ENCODE data around the gene NRTN.
"Not testable (repeated sequence)": the region's sequence is repeated elsewhere in the genome, so short reads cannot be mapped to it uniquely, and the experiment has no call there.

NRTN gene, protein sequence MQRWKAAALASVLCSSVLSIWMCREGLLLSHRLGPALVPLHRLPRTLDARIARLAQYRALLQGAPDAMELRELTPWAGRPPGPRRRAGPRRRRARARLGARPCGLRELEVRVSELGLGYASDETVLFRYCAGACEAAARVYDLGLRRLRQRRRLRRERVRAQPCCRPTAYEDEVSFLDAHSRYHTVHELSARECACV

GRCh38 chr19:5804516-5805461 lies at the start of gene NRTN:
TSS of gene NRTN (plus strand) at chr19:5805067. CDS start at chr19:5824166, 19,099 bp downstream.
- peak; percentile 43 for DNase-seq (ENCODE audit: low spot score)

GRCh38 chr19:5762608-5763217 lies 42.2 kb upstream of the NRTN start:
- no peak for DNase-seq (ENCODE audit: low spot score)

GRCh38 chr19:5765220-5765619 lies 39.6 kb upstream of the NRTN start:
- DNase-seq (ENCODE audit: low spot score) = no peak

DNA sequence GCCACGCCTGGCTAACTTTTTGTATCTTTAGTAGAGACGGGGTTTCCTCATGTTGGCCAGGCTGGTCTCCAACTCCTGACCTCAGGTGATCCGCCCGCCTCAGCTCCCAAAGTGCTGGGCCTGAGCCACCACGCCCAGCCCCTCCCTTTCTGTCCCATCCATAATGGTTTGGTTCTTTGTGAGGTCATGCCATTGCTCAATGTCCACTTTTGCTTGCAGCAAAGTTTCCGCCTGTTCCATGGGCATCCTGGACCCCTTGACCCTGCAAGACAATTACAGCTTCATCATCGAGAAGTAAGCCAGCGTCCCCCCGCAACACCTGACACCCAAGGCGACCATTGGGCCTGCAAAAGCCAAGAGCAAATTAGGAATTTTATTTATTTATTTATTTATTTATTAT lies 36.9 kb upstream of the NRTN start:
- no peak for DNase-seq (ENCODE audit: low spot score)

GRCh38 chr19:5772416-5772815 lies 32.5 kb upstream of the NRTN start:
- no peak for DNase-seq (ENCODE audit: low spot score)

- DNase-seq (ENCODE audit: low spot score) = no peak
Observed at GRCh38 chr19:5773276-5773675, 31.6 kb upstream of the NRTN start.

GRCh38 chr19:5774921-5775320 lies 29.9 kb upstream of the NRTN start:
- no peak for DNase-seq (ENCODE audit: low spot score)

GRCh38 chr19:5775668-5776309 lies 29.1 kb upstream of the NRTN start:
- DNase-seq (ENCODE audit: low spot score) = no peak

DNA sequence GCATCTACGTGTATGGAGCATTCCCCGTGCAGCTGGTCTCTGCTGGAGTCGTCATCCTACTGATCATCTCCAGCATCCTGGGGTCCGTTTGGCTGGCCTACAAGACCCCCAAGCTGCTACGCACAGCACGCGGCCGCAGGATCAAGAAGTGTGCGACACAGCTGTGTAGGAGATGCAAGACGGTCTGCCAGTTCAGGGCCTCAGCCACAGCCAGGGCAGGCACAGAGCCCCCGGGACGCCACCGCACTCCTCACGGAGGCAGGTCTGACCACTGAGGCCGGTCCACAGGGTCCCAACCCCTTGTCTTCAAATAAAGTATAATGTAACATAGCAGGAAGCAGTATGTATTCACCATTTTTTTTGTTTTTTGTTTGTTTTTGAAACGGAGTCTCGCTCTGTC lies 26.5 kb upstream of the NRTN start:
- no peak for DNase-seq (ENCODE audit: low spot score)

DNA sequence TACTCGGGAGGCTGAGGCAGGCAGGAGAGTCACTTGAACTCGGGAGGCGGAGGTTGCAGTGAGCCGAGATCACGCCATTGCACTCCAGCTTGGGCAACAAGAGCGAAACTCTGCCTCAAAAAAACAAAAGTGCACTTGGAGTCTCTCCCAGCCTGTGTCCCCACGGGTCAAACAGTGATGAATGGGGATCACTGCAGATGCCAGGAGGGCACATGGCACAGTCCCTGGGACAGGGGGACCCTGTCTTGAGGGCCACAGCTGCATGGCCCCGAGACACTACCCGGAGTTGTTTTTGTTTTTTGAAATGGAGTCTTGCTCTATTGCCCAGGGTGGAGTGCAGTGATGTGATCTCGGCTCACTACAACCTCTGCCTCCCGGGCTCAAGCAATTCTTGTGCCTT lies 24.0 kb upstream of the NRTN start:
- DNase-seq (ENCODE audit: low spot score) = not testable (repeated sequence)

DNA sequence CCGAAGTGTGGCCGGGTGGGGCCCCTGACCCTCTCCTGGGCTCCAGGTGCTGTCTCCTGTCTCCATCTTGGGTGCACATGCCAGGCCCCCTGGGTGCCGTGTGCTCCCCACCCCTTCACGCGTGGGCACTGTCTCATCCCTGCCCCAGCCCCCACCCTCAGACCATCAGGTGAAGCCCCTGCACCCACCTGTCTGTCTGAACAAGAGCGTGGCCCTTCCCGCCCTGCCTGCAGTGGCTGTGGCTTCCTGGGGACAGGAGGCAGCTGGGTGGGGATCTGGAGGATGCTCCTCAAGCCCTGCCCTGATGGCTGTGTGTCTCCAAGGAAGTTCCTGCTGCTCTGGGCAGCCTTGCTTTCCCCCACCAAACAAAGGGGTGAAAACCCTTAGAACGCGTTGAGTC lies 22.5 kb upstream of the NRTN start:
- no peak for DNase-seq (ENCODE audit: low spot score)

GRCh38 chr19:5782945-5783919 lies 21.6 kb upstream of the NRTN start:
- no peak for DNase-seq (ENCODE audit: low spot score)

DNA sequence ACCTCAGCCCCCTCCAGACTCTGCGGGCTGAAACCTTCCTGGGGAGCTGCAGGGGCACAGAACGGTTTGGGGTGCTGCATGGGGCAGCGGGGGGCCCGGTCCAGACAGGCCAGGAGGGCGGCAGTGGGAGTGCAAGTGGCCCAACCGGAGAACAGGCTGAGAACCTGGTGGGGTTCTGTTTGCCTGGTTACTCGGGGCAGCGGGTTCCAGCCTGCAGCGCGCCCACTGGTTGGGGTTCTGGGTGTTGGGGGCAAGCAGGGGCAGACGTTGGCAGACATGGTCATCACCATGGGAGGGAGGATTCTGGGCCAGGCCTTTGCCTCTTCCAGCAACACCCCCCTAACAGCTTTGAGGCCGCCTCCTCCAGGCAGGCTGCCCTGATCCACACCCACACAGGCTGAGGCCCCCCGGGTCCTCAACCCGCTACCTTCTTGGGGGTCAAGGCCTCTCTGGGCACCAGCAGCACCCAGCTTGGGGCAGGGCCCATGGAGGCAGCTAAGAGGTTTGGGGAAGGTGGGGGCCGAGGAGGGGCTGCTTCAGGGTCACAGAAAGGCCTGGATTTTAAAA lies 20.2 kb upstream of the NRTN start, which contains the start of gene PRR22:
Gene PRR22 (minus strand): TSS at position 166 of the 567 bp plus-strand sequence. CDS start 86 bp downstream, at position 80.
- DNase-seq (ENCODE audit: low spot score) = no peak

DNA sequence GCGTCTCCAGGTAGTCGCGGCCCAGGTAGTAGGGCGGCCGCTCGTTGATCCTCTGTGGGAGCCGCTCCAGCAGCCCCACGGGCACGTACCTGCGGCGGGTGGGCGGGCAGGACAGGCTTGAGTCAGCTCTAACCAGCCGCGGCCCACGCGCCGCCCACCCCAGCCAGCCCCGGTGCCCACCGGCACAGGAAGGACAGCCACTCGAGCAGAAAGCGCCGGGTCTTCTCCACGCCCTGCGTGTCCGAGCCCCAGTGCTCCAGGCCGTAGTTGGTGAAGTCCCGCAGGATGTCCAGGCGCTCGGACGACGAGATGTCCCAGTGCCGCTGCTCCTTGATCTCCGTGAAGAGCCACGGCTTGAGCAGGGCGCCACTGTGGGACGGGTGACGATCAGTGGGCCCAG lies 19.4 kb upstream of the NRTN start:
- no peak for DNase-seq (ENCODE audit: low spot score)

DNA sequence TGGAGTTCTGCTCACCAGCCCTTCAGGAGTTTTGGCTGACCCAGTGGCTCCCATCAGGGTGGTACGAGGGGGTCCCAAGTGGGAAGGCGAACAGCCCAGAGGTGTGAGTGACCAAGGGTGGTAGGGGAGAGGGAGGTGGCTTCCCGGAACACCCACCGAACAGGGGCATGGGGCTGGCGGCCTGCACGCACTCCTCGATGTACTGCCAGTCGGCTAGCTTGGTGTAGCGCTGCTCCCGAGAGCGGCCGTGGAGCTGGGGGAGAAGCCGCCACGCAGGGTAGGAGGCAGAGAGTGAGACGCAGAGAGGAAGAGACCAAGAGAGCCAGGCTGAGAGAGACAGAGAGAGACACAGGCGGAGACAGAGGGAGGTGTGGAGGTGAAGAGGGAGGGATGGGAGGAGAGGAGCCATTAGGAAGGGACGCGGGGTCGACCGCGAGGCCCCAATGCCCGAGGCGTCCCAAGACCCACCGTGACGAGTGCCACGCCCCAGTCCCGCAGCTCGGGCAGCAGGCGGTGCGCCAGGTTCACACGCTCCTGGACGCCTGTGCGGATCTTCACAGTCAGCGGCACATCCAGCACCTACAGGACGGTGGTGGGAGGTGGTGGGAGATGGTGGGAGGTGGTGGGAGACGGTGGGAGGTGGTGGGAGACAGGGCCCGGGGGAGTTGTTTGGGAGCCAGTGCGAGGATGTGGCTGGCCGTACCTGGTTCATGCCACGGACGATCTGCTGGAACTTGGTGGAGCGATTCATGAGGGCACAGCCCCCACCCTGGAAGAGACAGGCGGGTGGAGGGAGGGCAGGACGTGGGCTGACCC lies 18.1 kb upstream of the NRTN start:
- no peak for DNase-seq (ENCODE audit: low spot score)

GRCh38 chr19:5787409-5788182 lies 17.3 kb upstream of the NRTN start:
- no peak for DNase-seq (ENCODE audit: low spot score)

DNA sequence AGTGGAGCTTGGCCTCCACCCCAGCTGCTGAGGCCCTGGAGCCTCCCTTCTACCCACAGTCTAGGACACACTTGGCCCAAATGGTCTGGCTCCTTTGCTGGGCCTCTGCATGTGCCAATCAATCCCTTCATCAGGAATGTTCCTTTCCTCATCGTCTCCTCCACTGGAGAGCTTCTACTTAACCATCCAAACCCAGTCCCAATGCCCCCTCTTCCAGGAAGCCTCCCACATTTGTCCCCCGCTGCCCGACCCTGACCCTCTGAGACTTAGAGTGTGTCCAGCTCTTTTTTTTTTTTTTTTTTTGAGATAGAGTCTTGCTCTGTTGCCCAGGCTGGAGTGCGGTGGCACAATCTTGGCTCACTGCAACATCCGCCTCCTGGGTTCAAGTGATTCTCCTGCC lies 16.4 kb upstream of the NRTN start:
- no peak for DNase-seq (ENCODE audit: low spot score)

DNA sequence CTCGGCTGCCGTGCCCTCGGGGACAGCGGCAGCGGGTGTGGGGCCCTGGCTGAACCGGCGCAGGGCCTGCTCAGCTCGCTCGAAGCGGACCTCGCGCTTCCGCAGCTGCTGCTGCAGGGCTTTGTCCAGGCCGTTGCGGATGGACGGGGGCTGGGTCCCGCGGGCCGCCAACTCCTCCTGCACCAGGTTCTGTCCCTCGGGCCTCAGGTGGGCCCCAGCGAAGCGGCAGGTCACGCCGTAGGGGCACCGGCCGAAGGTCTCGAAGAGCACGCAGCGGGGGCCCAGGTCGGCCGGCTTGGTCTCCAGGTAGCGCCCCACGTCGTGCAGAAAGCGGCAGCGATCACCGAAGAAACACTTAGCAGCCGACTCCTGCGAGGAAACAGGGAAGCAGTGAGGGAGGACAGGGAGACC lies 15.5 kb upstream of the NRTN start:
- no peak for DNase-seq (ENCODE audit: low spot score)

- DNase-seq (ENCODE audit: low spot score) = no peak
Observed at GRCh38 chr19:5789886-5790558, 14.8 kb upstream of the NRTN start.

Measured in LoVo (cell line).